H1 (cell line): Measurements from ENCODE around the gene PIP5K1B. TPM values are rescaled to one million over a fixed set of nuclear protein-coding genes. Genes with fewer than 3 reads are reported as not detected.
A peak's percentile ranks its signal among the peaks of the same experiment; 100 is the strongest.

Source experiments
- CTCF ChIA-PET: fragments of 300-600 bp; sonication (Branson Sonifier 250); formaldehyde crosslinking; loops from one replicate; lab custom pipeline; 2021; ENCODE audit not compliant: partially characterized antibody; lab: Charles Lee
- POLR2A ChIA-PET: fragments of 300-600 bp; sonication (Branson Sonifier 250); formaldehyde crosslinking; loops from one replicate; lab custom pipeline; 2021; ENCODE audit warnings: inconsistent platforms; ENCODE audit not compliant: partially characterized antibody; lab: Charles Lee
- DNase-seq, 2 experiments: peaks; one replicate each; pipeline versions ENCODE4 v3.0.0 to v3.0.0-alpha.2; 2010 to 2022; ENCODE audit warnings: low spot score in 2 of 2, low read depth in 1 of 2, mixed read lengths in 1 of 2
- FAIRE-seq: peaks from 2 replicates; lab custom pipeline; 2011; peaks lifted over from hg19 to GRCh38; lab: Jason Lieb, UNC
- H2AFZ ChIP-seq: 2 replicates; pipeline ENCODE4 v1.8.1; 2012; ENCODE audit warnings: low read length, inconsistent platforms
- H2AK5ac ChIP-seq: 2 replicates; pipeline ENCODE4 v1.6.1; 2013; ENCODE audit warnings: low read depth, low read length
- H2BK120ac ChIP-seq: replicated peaks from 2 replicates; pipeline ENCODE3; 2013; ENCODE audit warnings: low read depth, low read length, inconsistent platforms
- H2BK12ac ChIP-seq: 2 replicates; pipeline ENCODE4 v1.6.1; 2013; ENCODE audit warnings: low read depth, low read length
- H2BK15ac ChIP-seq: 2 replicates; pipeline ENCODE4 v1.6.1; 2013; ENCODE audit warnings: low read length
- H2BK20ac ChIP-seq: 2 replicates; pipeline ENCODE4 v1.6.1; 2013; ENCODE audit warnings: low read length
- H2BK5ac ChIP-seq: 2 replicates; pipeline ENCODE4 v1.6.1; 2013; ENCODE audit warnings: low read depth, low read length
- H3K14ac ChIP-seq: 2 replicates; pipeline ENCODE4 v1.6.1; 2013; ENCODE audit warnings: inconsistent platforms; ENCODE audit not compliant: insufficient read length
- H3K18ac ChIP-seq: 2 replicates; pipeline ENCODE4 v1.6.1; 2013; ENCODE audit warnings: low read length; ENCODE audit errors: extremely low read depth
- H3K23ac ChIP-seq: 2 replicates; pipeline ENCODE4 v1.6.1; 2013; ENCODE audit warnings: inconsistent platforms; ENCODE audit not compliant: insufficient read length
- H3K23me2 ChIP-seq: 2 replicates; pipeline ENCODE4 v1.6.1; 2013; ENCODE audit warnings: low read depth, low read length
- H3K27ac ChIP-seq: 2 replicates; pipeline ENCODE4 v1.6.1; 2011; ENCODE audit warnings: low read depth, low read length, inconsistent platforms
- H3K27me3 ChIP-seq, 4 experiments: replicated peaks in 1 of 4; 1 replicate in 1 of 4; 2 replicates in 3 of 4; pipeline versions ENCODE4 v1.6.1 to v1.8.1; 2011 to 2013; ENCODE audit warnings: low read length in 3 of 4, mild to moderate bottlenecking in 3 of 4, inconsistent platforms in 2 of 4, mixed read lengths in 2 of 4, moderate library complexity in 1 of 4; ENCODE audit not compliant: control insufficient read depth in 3 of 4, insufficient read depth in 3 of 4; ENCODE audit errors: extremely low read depth in 1 of 4
- H3K36me3 ChIP-seq, 4 experiments: 2 replicates each; pipeline versions ENCODE4 v1.6.1 to v1.8.1; 2011 to 2013; ENCODE audit warnings: mild to moderate bottlenecking in 4 of 4, low read length in 3 of 4, moderate library complexity in 2 of 4, control low read depth in 1 of 4, inconsistent platforms in 1 of 4; ENCODE audit not compliant: insufficient read depth in 4 of 4, control insufficient read depth in 2 of 4
- H3K4ac ChIP-seq: replicated peaks from 2 replicates; pipeline ENCODE3; 2013; ENCODE audit warnings: low read length, low read depth, mixed read lengths, inconsistent platforms; ENCODE audit not compliant: insufficient read length
- H3K4me1 ChIP-seq, 4 experiments: replicated peaks in 1 of 4; 1 replicate in 1 of 4; 2 replicates in 3 of 4; pipeline versions ENCODE4 v1.6.1 to v1.8.1; 2011 to 2013; ENCODE audit warnings: low read length in 3 of 4, inconsistent platforms in 2 of 4, mixed read lengths in 1 of 4; ENCODE audit not compliant: insufficient read depth in 4 of 4, control insufficient read depth in 3 of 4
- H3K4me2 ChIP-seq, 2 experiments: 2 replicates each; pipeline versions ENCODE4 v1.6.1 to v1.8.1; 2011 to 2013; ENCODE audit warnings: low read depth in 2 of 2, low read length in 2 of 2, control low read depth in 1 of 2, inconsistent platforms in 1 of 2, mild to moderate bottlenecking in 1 of 2; ENCODE audit not compliant: insufficient read depth in 1 of 2
- H3K4me3 ChIP-seq, 4 experiments: fragments of 200-600, 300-600 bp in 1 of 4; sonication (generic), shearing (Covaris generic), sonication (Bioruptor Twin) in 1 of 4; 2 replicates each; pipeline versions ENCODE4 v1.5.1 to v1.8.1; 2011 to 2016; ENCODE audit warnings: low read length in 4 of 4, low read depth in 3 of 4, control low read depth in 2 of 4, inconsistent platforms in 2 of 4, mild to moderate bottlenecking in 2 of 4, mixed read lengths in 1 of 4, moderate library complexity in 1 of 4; ENCODE audit not compliant: insufficient read depth in 2 of 4; ENCODE audit errors: extremely low read depth in 1 of 4
- H3K56ac ChIP-seq: replicated peaks from 2 replicates; pipeline ENCODE3; 2013; ENCODE audit warnings: low read depth, mild to moderate bottlenecking, mixed read lengths, low read length, inconsistent platforms; ENCODE audit not compliant: insufficient read length
- H3K79me1 ChIP-seq: 2 replicates; pipeline ENCODE4 v1.6.1; 2013; ENCODE audit warnings: low read depth, low read length, control low read depth
- H3K79me2 ChIP-seq, 2 experiments: 2 replicates each; pipeline versions ENCODE4 v1.6.1 to v1.8.1; 2012 to 2013; ENCODE audit warnings: low read length in 2 of 2, mild to moderate bottlenecking in 2 of 2, inconsistent platforms in 1 of 2; ENCODE audit not compliant: insufficient read depth in 2 of 2, control insufficient read depth in 1 of 2
- H3K9ac ChIP-seq, 4 experiments: replicated peaks in 1 of 4; 1 replicate in 1 of 4; 2 replicates in 3 of 4; pipeline versions ENCODE4 v1.6.1 to v1.8.1; 2011 to 2013; ENCODE audit warnings: low read depth in 3 of 4, low read length in 3 of 4, control low read depth in 2 of 4, mild to moderate bottlenecking in 2 of 4, moderate library complexity in 2 of 4, inconsistent platforms in 1 of 4; ENCODE audit errors: extremely low read depth in 1 of 4
- H3K9me3 ChIP-seq, 2 experiments: 2 replicates each; pipeline versions ENCODE4 v1.6.1 to v1.8.1; 2012 to 2013; ENCODE audit warnings: mild to moderate bottlenecking in 2 of 2, moderate library complexity in 2 of 2, control low read depth in 1 of 2, inconsistent platforms in 1 of 2, low read depth in 1 of 2, low read length in 1 of 2, mixed read lengths in 1 of 2; ENCODE audit not compliant: insufficient read depth in 2 of 2
- H4K20me1 ChIP-seq, 2 experiments: replicated peaks in 1 of 2; 2 replicates each; pipeline versions ENCODE3 to v1.8.1; 2011 to 2013; ENCODE audit warnings: inconsistent platforms in 2 of 2, low read length in 2 of 2, mild to moderate bottlenecking in 1 of 2; ENCODE audit not compliant: insufficient read depth in 2 of 2, control insufficient read depth in 1 of 2
- H4K5ac ChIP-seq: 2 replicates; pipeline ENCODE4 v1.6.1; 2013; ENCODE audit warnings: low read length, low read depth, mixed read lengths, inconsistent platforms; ENCODE audit not compliant: insufficient read length
- H4K8ac ChIP-seq: 2 replicates; pipeline ENCODE4 v1.8.0; 2013; ENCODE audit warnings: mild to moderate bottlenecking, moderate library complexity, low read length, inconsistent platforms; ENCODE audit not compliant: insufficient read depth; ENCODE audit errors: extremely low read depth
- H4K91ac ChIP-seq: replicated peaks from 2 replicates; pipeline ENCODE3; 2013; ENCODE audit warnings: low read length, mixed read lengths, inconsistent platforms; ENCODE audit not compliant: insufficient read length
- CHD1 ChIP-seq: IDR thresholded peaks from 2 replicates; pipeline ENCODE4 v1.6.1; 2012; ENCODE audit warnings: low read depth, low read length, improper control_type of control experiment
- EZH2 ChIP-seq: fragments of 200-600 bp; sonication (generic); IDR thresholded peaks from 2 replicates; pipeline ENCODE4 v1.7.1; 2012; ENCODE audit warnings: low read depth, mild to moderate bottlenecking, moderate library complexity, low read length, inconsistent platforms; ENCODE audit not compliant: severe bottlenecking
- GABPA ChIP-seq: IDR thresholded peaks from 2 replicates; pipeline ENCODE4 v1.6.1; 2011; ENCODE audit warnings: mild to moderate bottlenecking, low read length, moderate library complexity, borderline replicate concordance; ENCODE audit not compliant: insufficient read depth
- NRF1 ChIP-seq: IDR thresholded peaks from 2 replicates; pipeline ENCODE4 v1.6.1; 2011; ENCODE audit warnings: mild to moderate bottlenecking, low read depth, low read length, improper control_type of control experiment
- RXRA ChIP-seq: IDR thresholded peaks from 2 replicates; pipeline ENCODE4 v1.6.1; 2011; ENCODE audit warnings: low read depth, mild to moderate bottlenecking, low read length, moderate library complexity; ENCODE audit not compliant: insufficient read depth
- SIX5 ChIP-seq: IDR thresholded peaks from 2 replicates; pipeline ENCODE4 v1.6.1; 2011; ENCODE audit warnings: mild to moderate bottlenecking, low read depth, low read length
- SP2 ChIP-seq: IDR thresholded peaks from 2 replicates; pipeline ENCODE4 v1.6.1; 2012; ENCODE audit warnings: mild to moderate bottlenecking, low read length, inconsistent platforms
- TBP ChIP-seq: IDR thresholded peaks from 2 replicates; pipeline ENCODE4 v1.6.1; 2011; ENCODE audit warnings: low read depth, low read length, improper control_type of control experiment
- YY1 ChIP-seq: IDR thresholded peaks from 2 replicates; pipeline ENCODE4 v1.6.1; 2011; ENCODE audit warnings: low read depth, mild to moderate bottlenecking, low read length
- WGBS, 2 experiments: shearing (Covaris generic) in 1 of 2; methylation state at CpG; one replicate each; pipeline versions ENCODE4 v1.1.6 to v1.1.7; 2013 to 2015; ENCODE audit warnings: low lambda C conversion rate in 2 of 2, mixed read lengths in 2 of 2, inconsistent platforms in 1 of 2, low coverage in 1 of 2, missing lambda C conversion rate in 1 of 2; ENCODE audit not compliant: insufficient replicate concordance in 2 of 2, insufficient coverage in 1 of 2, insufficient read length in 1 of 2; ENCODE audit errors: extremely low coverage in 1 of 2, missing lambda C conversion rate in 1 of 2; 5-methylcytosine and 5-hydroxymethylcytosine counted together
- polyA plus RNA-seq, 7 experiments: library from polyadenylated mRNA; depleted of rRNA in 3 of 7; stranded (reverse) in 5 of 7; unstranded in 2 of 7; fragments of >200 nt in 5 of 7; fragments of 200-250 nt in 2 of 7; gene quantifications; 1 replicate in 5 of 7; 2 replicates in 1 of 7; 4 replicates in 1 of 7; pipeline versions ENCODE4 v1.2.1 to v1.2.3, GENCODE V29; 2011 to 2013; ENCODE audit warnings: missing spikeins in 2 of 7, mixed read lengths in 2 of 7
- total RNA-seq: library from RNA; stranded (reverse); fragmentation: NEBNext Ultra II Directional; extraction: Animal tissue kit (Norgen Biotek cat#: 25700); gene quantifications from 2 replicates; pipeline ENCODE4 v1.2.1, GENCODE V29; 2021
- TF ChIP-seq, protein P1 (sequence below): IDR thresholded peaks from 2 replicates; pipeline ENCODE4 v1.6.1; 2012; ENCODE audit warnings: low read length, inconsistent platforms

Gene PIP5K1B
- total and polyA plus RNA-seq, 2 of the 8 experiments (the other 6 are each of a cell fraction or from before 2014, with no cell fraction given): 4.7 to 7.7 TPM

- H4K5ac ChIP-seq: no peak overlapping the region
- 0 out of 2 replicates have a peak overlapping the region, but pooled peaks have one; percentile 24 for H2BK20ac ChIP-seq
- no peak overlapping the region for H2AFZ ChIP-seq
- no peak overlapping the region for H4K8ac ChIP-seq
- H3K23me2 ChIP-seq: no peaks in the 10 kb centered on the region
- 0 out of 2 replicates have a peak overlapping the region, but pooled peaks have one; percentile 57 for H2AK5ac ChIP-seq
- H3K79me2 ChIP-seq: no peaks in the 10 kb centered on the region
- DNase-seq: no peak
- no peak overlapping the region for H3K56ac ChIP-seq
- no peak overlapping the region for H3K14ac ChIP-seq
- H2BK5ac ChIP-seq: no peak overlapping the region
- no peak for FAIRE-seq
- H3K9ac ChIP-seq: no peak overlapping the region
- no peaks in the 10 kb centered on the region for H4K20me1 ChIP-seq
- no peak overlapping the region for H2BK15ac ChIP-seq
- no peaks in the 10 kb centered on the region for H3K9me3 ChIP-seq
- no peak overlapping the region for H3K23ac ChIP-seq
- H2BK12ac ChIP-seq: peak overlapping the region; percentile 33; the same call in 1 of the 2 replicates
- CTCF ChIA-PET: interaction anchor here (1.4 kb wide), 1 partner anchor 8 kb away, joined by 4 read pairs; no protein-coding TSS in a partner anchor
- H3K4me3 ChIP-seq: no peak overlapping the region
- no peaks in the 10 kb centered on the region for H3K36me3 ChIP-seq
- H3K27ac ChIP-seq: no peak overlapping the region
- H4K91ac ChIP-seq: no peak overlapping the region
- TF ChIP-seq TBP (no peak), SIX5 (no peak), EZH2 (no peak), NRF1 (no peak), CHD1 (no peak), RXRA (no peak), SP2 (no peak), GABPA (no peak), YY1 (no peak)
- TF ChIP-seq, protein P1, sequence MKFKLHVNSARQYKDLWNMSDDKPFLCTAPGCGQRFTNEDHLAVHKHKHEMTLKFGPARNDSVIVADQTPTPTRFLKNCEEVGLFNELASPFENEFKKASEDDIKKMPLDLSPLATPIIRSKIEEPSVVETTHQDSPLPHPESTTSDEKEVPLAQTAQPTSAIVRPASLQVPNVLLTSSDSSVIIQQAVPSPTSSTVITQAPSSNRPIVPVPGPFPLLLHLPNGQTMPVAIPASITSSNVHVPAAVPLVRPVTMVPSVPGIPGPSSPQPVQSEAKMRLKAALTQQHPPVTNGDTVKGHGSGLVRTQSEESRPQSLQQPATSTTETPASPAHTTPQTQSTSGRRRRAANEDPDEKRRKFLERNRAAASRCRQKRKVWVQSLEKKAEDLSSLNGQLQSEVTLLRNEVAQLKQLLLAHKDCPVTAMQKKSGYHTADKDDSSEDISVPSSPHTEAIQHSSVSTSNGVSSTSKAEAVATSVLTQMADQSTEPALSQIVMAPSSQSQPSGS: no peak
- POLR2A ChIA-PET: no interaction called here
- H3K79me1 ChIP-seq: no peaks in the 10 kb centered on the region
- no peaks in the 10 kb centered on the region for H3K27me3 ChIP-seq
- no peak overlapping the region for H3K4ac ChIP-seq
- H2BK120ac ChIP-seq: no peak overlapping the region
- H3K4me2 ChIP-seq: no peak overlapping the region
- WGBS, 2 experiments: 78% methylated on average over 1 of the region's 1 CpG; no CpG with 5 or more reads in 1 of the 2 experiments
- no peaks in the 10 kb centered on the region for H3K4me1 ChIP-seq
- H3K18ac ChIP-seq: no peak overlapping the region
These were observed 147.9 kb downstream of the PIP5K1B start for GRCh38 chr9:68852941-68853340.
